Endothelial cell of umbilical vein (primary cell): ENCODE measurements around the gene PLSCR1. TPM values are rescaled to one million over a fixed set of nuclear protein-coding genes. Genes with fewer than 3 reads are reported as not detected.

Source experiments
- BruUV-seq: library from RNA; stranded (reverse); fragments of 400-500 nt; replicated peaks from 2 replicates; lab custom pipeline; 2021; lab: Mats Ljungman, UMichigan
- CTCF ChIA-PET: fragments of 300-600, 350-600 bp; sonication (Branson Sonifier 250); formaldehyde crosslinking; loops from one replicate; lab custom pipeline; 2021; ENCODE audit warnings: antibody characterized with exemption, inconsistent platforms; lab: Charles Lee
- POLR2A ChIA-PET: fragments of 300-600, 350-600 bp; sonication (Branson Sonifier 250); formaldehyde crosslinking; loops from one replicate; lab custom pipeline; 2021; ENCODE audit warnings: antibody characterized with exemption, inconsistent platforms; lab: Charles Lee
- DNase-seq: peaks from one replicate; pipeline ENCODE4 v3.0.0-alpha.2; 2011; ENCODE audit warnings: low read depth, low spot score
- FAIRE-seq: peaks from 2 replicates; lab custom pipeline; 2011; peaks lifted over from hg19 to GRCh38; lab: Jason Lieb, UNC
- H2AFZ ChIP-seq: 2 replicates; pipeline ENCODE4 v1.6.0; 2012; ENCODE audit warnings: low read depth, low read length, control low read depth, inconsistent platforms
- H3K27ac ChIP-seq: 2 replicates; pipeline ENCODE4 v1.5.1; 2011; ENCODE audit warnings: low read depth, mild to moderate bottlenecking, control low read depth, low read length, moderate library complexity; ENCODE audit not compliant: insufficient read depth
- H3K27me3 ChIP-seq, 2 experiments: 2 replicates each; pipeline versions ENCODE4 v1.6.0 to v1.6.1; 2011; ENCODE audit warnings: low read length in 2 of 2, mixed read lengths in 1 of 2; ENCODE audit not compliant: control insufficient read depth in 2 of 2, insufficient read depth in 2 of 2
- H3K36me3 ChIP-seq, 2 experiments: 2 replicates in 1 of 2; 3 replicates in 1 of 2; pipeline ENCODE4 v1.5.1; 2011; ENCODE audit warnings: low read length in 2 of 2, mild to moderate bottlenecking in 1 of 2, moderate library complexity in 1 of 2; ENCODE audit not compliant: control insufficient read depth in 2 of 2, insufficient read depth in 2 of 2; ENCODE audit errors: extremely low read depth in 1 of 2
- H3K4me1 ChIP-seq: 3 replicates; pipeline ENCODE4 v1.5.1; 2011; ENCODE audit warnings: mild to moderate bottlenecking, low read length; ENCODE audit not compliant: control insufficient read depth, insufficient read depth; ENCODE audit errors: extremely low read depth
- H3K4me2 ChIP-seq: 2 replicates; pipeline ENCODE4 v1.6.1; 2011; ENCODE audit warnings: low read length, control low read depth, mixed read lengths; ENCODE audit not compliant: insufficient read depth
- H3K4me3 ChIP-seq, 3 experiments: fragments of 200-600 bp in 1 of 3; sonication (generic), shearing (Covaris generic) in 1 of 3; replicated peaks in 1 of 3; 2 replicates each; pipeline ENCODE4 v1.5.1; 2011 to 2016; ENCODE audit warnings: control low read depth in 3 of 3, low read length in 3 of 3, mild to moderate bottlenecking in 2 of 3, inconsistent platforms in 1 of 3, low read depth in 1 of 3, moderate library complexity in 1 of 3; ENCODE audit not compliant: insufficient read depth in 1 of 3
- H3K79me2 ChIP-seq: 2 replicates; pipeline ENCODE4 v1.6.0; 2012; ENCODE audit warnings: low read length, inconsistent platforms; ENCODE audit not compliant: control insufficient read depth, insufficient read depth
- H3K9ac ChIP-seq: replicated peaks from 2 replicates; pipeline ENCODE3; 2011; ENCODE audit warnings: low read length, control low read depth; ENCODE audit not compliant: insufficient read depth; ENCODE audit errors: extremely low read depth
- H3K9me1 ChIP-seq: replicated peaks from 3 replicates; pipeline ENCODE4 v1.6.0; 2011; ENCODE audit warnings: mild to moderate bottlenecking, low read length; ENCODE audit not compliant: control insufficient read depth, insufficient read depth; ENCODE audit errors: extremely low read depth
- H3K9me3 ChIP-seq: replicated peaks from 2 replicates; pipeline ENCODE4 v1.5.1; 2012; ENCODE audit warnings: low read length, inconsistent platforms; ENCODE audit not compliant: control insufficient read depth, insufficient read depth
- H4K20me1 ChIP-seq: replicated peaks from 2 replicates; pipeline ENCODE3; 2011; ENCODE audit warnings: mild to moderate bottlenecking, low read length; ENCODE audit not compliant: control insufficient read depth, insufficient read depth; ENCODE audit errors: extremely low read depth
- CTCF ChIP-seq, 2 donors: IDR thresholded peaks; 1 replicate in 1 of 2; 2 replicates in 1 of 2; pipeline ENCODE4 v1.5.1; 2011; ENCODE audit warnings: low read length in 2 of 2, mild to moderate bottlenecking in 2 of 2, moderate library complexity in 2 of 2, control low read depth in 1 of 2, inconsistent platforms in 1 of 2, low read depth in 1 of 2; ENCODE audit not compliant: insufficient read depth in 1 of 2; ENCODE audit errors: extremely low read depth in 1 of 2
- FOS ChIP-seq: IDR thresholded peaks from 2 replicates; pipeline ENCODE4 v1.6.1; 2011; ENCODE audit warnings: mild to moderate bottlenecking, low read length, moderate library complexity, borderline replicate concordance; ENCODE audit not compliant: insufficient read depth
- GATA2 ChIP-seq: IDR thresholded peaks from 2 replicates; pipeline ENCODE4 v1.7.0; 2011; ENCODE audit warnings: low read depth, mild to moderate bottlenecking, moderate library complexity, mixed read lengths, low read length; ENCODE audit not compliant: insufficient read length, insufficient read depth
- JUN ChIP-seq: IDR thresholded peaks from 2 replicates; pipeline ENCODE4 v1.6.1; 2011; ENCODE audit warnings: borderline replicate concordance, low read depth; ENCODE audit not compliant: insufficient read length, insufficient read depth
- MYC ChIP-seq: IDR thresholded peaks from one replicate; pipeline ENCODE4 v1.6.1; 2011; ENCODE audit warnings: mild to moderate bottlenecking, low read depth, low read length
- POLR2A ChIP-seq: IDR thresholded peaks from 2 replicates; pipeline ENCODE4 v1.6.1; 2012; ENCODE audit warnings: low read depth, mild to moderate bottlenecking, control low read depth, low read length
- POLR2AphosphoS5 ChIP-seq: IDR thresholded peaks from 2 replicates; pipeline ENCODE4 v1.6.1; 2012; ENCODE audit warnings: low read depth, mild to moderate bottlenecking, control low read depth, low read length, moderate library complexity; ENCODE audit not compliant: insufficient read depth
- dilution Hi-C: fragments of 300-500 bp; cut with MboI; formaldehyde crosslinking; loops from one replicate; pipeline ENCODE4 v1.15.0; 2019; ENCODE audit warnings: low sequenced_read_pairs; ENCODE audit not compliant: extremely low pct_ligation_motif_present
- intact Hi-C: fragments of 100-400 bp; cut with micrococcal nuclease; formaldehyde crosslinking; loops from one replicate; pipeline ENCODE4 v1.10.0; 2022
- polyA plus RNA-seq, 4 experiments: library from polyadenylated mRNA; depleted of rRNA in 3 of 4; stranded (reverse) in 3 of 4; unstranded in 1 of 4; fragments of >200 nt; gene quantifications; 2 replicates each; pipeline versions ENCODE4 v1.2.1 to v1.2.3, GENCODE V29; 2011 to 2012; ENCODE audit warnings: missing spikeins in 1 of 4
- total RNA-seq: library from RNA; stranded (reverse); gene quantifications from 2 replicates; pipeline ENCODE4 v1.2.3, GENCODE V29; 2021
- TF ChIP-seq, protein P1 (sequence below): IDR thresholded peaks from 2 replicates; pipeline ENCODE4 v1.6.1; 2011; ENCODE audit not compliant: insufficient read depth, insufficient read length

PLSCR1 gene
- total and polyA plus RNA-seq, 2 donors (not counting 3 experiments of a cell fraction or from before 2014, with no cell fraction given), result 53.2 to 78.7 TPM

DNA sequence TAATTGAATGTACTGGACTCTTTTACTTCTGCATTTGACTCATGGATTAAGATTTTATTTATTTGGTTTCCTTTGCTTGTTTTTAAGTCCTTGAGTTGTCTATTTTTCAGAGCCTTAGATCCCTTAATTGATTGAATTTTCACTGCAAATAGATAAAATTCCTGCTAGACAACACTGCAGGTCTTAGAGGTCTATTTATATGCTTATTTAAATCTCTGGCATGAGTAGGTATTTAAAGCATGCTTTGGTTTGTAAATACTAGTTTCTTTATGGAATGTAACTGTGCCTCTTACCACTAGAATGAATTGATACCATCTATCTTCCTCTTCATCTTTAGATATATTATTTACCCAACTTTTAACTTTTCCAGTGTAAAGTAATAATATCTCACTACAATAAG is 40.7 kb upstream of the PLSCR1 start:
- ChIA-PET POLR2A (no interaction called here), CTCF (interaction anchor here (1.5 to 2.6 kb wide), 2 partner anchors 11 to 56 kb away, joined by 3 to 9 read pairs; no protein-coding TSS in a partner anchor)
- no peak for FAIRE-seq
- TF ChIP-seq CTCF (IDR thresholded peaks at IDR 0.05; ENCODE audit: extremely low read depth in 1 of 2, insufficient read depth in 1 of 2, low read depth in 1 of 2, low read length in 2 of 2) (no peak), FOS (no peak), JUN (no peak), POLR2AphosphoS5 (no peak), MYC (no peak), POLR2A (no peak), GATA2 (no peak)
- TF ChIP-seq, protein P1, sequence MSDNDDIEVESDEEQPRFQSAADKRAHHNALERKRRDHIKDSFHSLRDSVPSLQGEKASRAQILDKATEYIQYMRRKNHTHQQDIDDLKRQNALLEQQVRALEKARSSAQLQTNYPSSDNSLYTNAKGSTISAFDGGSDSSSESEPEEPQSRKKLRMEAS, result no peak
- Histone ChIP-seq H3K9me3 (no peaks in the 10 kb centered on the region), H3K4me1 (no peaks in the 10 kb centered on the region), H2AFZ (no peak overlapping the region), H3K9ac (no peak overlapping the region), H3K79me2 (no peaks in the 10 kb centered on the region), H3K9me1 (no peaks in the 10 kb centered on the region), H3K27me3 (no peaks in the 10 kb centered on the region), H4K20me1 (no peaks in the 10 kb centered on the region), H3K4me3 (no peak overlapping the region), H3K36me3 (no peaks in the 10 kb centered on the region), H3K27ac (no peak overlapping the region), H3K4me2 (no peak overlapping the region)
- BruUV-seq, result no TSS peak
- intact Hi-C loops (no loop called here), dilution Hi-C loops (no loop called here)
- DNase-seq, result no peak
